GM23248 (cell line): Measurements from ENCODE around the gene SEC22C. TPM values are rescaled to one million over a fixed set of nuclear protein-coding genes. Genes with fewer than 3 reads are reported as not detected.
A peak's percentile ranks its signal among the peaks of the same experiment; 100 is the strongest.

Source experiments
- DNase-seq: peaks from one replicate; pipeline ENCODE4 v3.0.0-alpha.2; 2015
- H2AFZ ChIP-seq: fragments of 200-600 bp; sonication (generic); 2 replicates; pipeline ENCODE4 v1.6.1; 2016; ENCODE audit warnings: antibody characterized with exemption
- H3F3A ChIP-seq: fragments of 200-600 bp; sonication (generic); 2 replicates; pipeline ENCODE4 v1.6.1; 2016; ENCODE audit warnings: mild to moderate bottlenecking, antibody characterized with exemption, mixed run types; ENCODE audit not compliant: insufficient read depth
- H3K27ac ChIP-seq: fragments of 200-600 bp; sonication (generic); 2 replicates; pipeline ENCODE4 v1.5.1; 2016; ENCODE audit warnings: mild to moderate bottlenecking
- H3K27me3 ChIP-seq: fragments of 200-600 bp; sonication (generic); replicated peaks from 2 replicates; pipeline ENCODE4 v1.6.1; 2016; ENCODE audit warnings: mild to moderate bottlenecking; ENCODE audit not compliant: insufficient read depth
- H3K36me3 ChIP-seq: fragments of 200-600 bp; sonication (generic); 2 replicates; pipeline ENCODE4 v1.6.1; 2016; ENCODE audit warnings: low read depth, mild to moderate bottlenecking
- H3K4me1 ChIP-seq: fragments of 200-600 bp; sonication (generic); 2 replicates; pipeline ENCODE4 v1.6.1; 2016; ENCODE audit warnings: mild to moderate bottlenecking; ENCODE audit not compliant: insufficient read depth
- H3K4me2 ChIP-seq: fragments of 200-600 bp; sonication (generic); one replicate; pipeline ENCODE4 v1.6.1; 2016; ENCODE audit warnings: mild to moderate bottlenecking; ENCODE audit not compliant: unreplicated experiment
- H3K4me3 ChIP-seq: fragments of 200-600 bp; sonication (generic); 2 replicates; pipeline ENCODE4 v1.5.1; 2016; ENCODE audit warnings: mild to moderate bottlenecking
- H3K79me2 ChIP-seq: fragments of 200-600 bp; sonication (generic); 2 replicates; pipeline ENCODE4 v1.6.1; 2016; ENCODE audit warnings: mild to moderate bottlenecking; ENCODE audit not compliant: insufficient read depth
- H3K9ac ChIP-seq: fragments of 200-600 bp; sonication (generic); 2 replicates; pipeline ENCODE4 v1.6.1; 2016; ENCODE audit warnings: mild to moderate bottlenecking
- H3K9me2 ChIP-seq: fragments of 200-600 bp; sonication (generic); 2 replicates; pipeline ENCODE4 v1.6.1; 2016; ENCODE audit warnings: mixed run types, mild to moderate bottlenecking, moderate library complexity; ENCODE audit not compliant: insufficient read depth
- H3K9me3 ChIP-seq: fragments of 200-600 bp; sonication (generic); one replicate; pipeline ENCODE4 v1.6.1; 2017; ENCODE audit warnings: low read depth
- H4K20me1 ChIP-seq: fragments of 200-600 bp; sonication (generic); 2 replicates; pipeline ENCODE4 v1.6.0; 2016; ENCODE audit not compliant: insufficient read depth
- EZH2 ChIP-seq: fragments of 200-600 bp; sonication (generic); IDR thresholded peaks from 2 replicates; pipeline ENCODE4 v1.6.1; 2018; ENCODE audit warnings: antibody characterized with exemption, mild to moderate bottlenecking; ENCODE audit not compliant: insufficient read depth, poor library complexity, severe bottlenecking
- EZH2phosphoT487 ChIP-seq: fragments of 200-600 bp; sonication (generic); IDR thresholded peaks from 2 replicates; pipeline ENCODE4 v1.6.1; 2018; ENCODE audit warnings: antibody characterized with exemption, moderate library complexity, mild to moderate bottlenecking, low read depth; ENCODE audit not compliant: insufficient read depth
- WGBS, 2 experiments: methylation state at CpG; one replicate each; pipeline ENCODE4 v1.1.6; 2015 to 2017; ENCODE audit warnings: low lambda C conversion rate in 2 of 2, low coverage in 1 of 2; ENCODE audit errors: missing lambda C conversion rate in 2 of 2; 5-methylcytosine and 5-hydroxymethylcytosine counted together
- in situ Hi-C: fragments of 300-500 bp; cut with MboI; formaldehyde crosslinking; loops from 2 replicates; pipeline ENCODE4 v1.15.0; 2020
- polyA plus RNA-seq: library from polyadenylated mRNA; unstranded; fragments of >200 nt; fragmentation: Nextera tagmentation; extraction: Ambion mirVana; gene quantifications from 2 replicates; pipeline ENCODE4 v1.2.1, GENCODE V29; 2016
- total RNA-seq: library from RNA; depleted of rRNA; stranded (reverse); fragments of >200 nt; shearing (Covaris generic); gene quantifications from 2 replicates; pipeline ENCODE4 v1.2.3, GENCODE V29; 2014

Gene SEC22C
- total and polyA plus RNA-seq, 2 experiments from 2014 or later: 55.9 to 67.3 TPM

DNA sequence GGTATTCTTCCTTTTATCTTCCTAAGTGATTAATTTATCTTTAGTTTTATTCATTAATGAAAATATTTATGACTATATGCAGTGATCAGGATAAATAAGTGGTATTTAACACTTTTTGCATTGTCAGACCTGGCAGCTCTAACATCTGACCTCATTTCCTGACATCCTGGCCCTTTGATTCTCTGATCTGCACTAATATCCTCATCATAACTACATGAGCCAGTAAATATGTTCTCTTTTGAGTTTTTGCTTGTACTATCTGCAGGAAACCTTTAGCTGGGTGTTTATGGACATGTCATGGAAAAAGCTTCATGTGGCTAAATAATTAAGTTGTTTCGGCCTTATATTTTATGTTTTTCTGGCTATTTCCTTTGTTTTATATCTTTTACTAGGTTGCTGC, 29.2 kb upstream of the SEC22C start:
- H3K4me3 ChIP-seq: no peak overlapping the region
- no peak overlapping the region for H2AFZ ChIP-seq
- H3K27me3 ChIP-seq: no peaks in the 10 kb centered on the region
- peak; percentile 21 for DNase-seq
- H3F3A ChIP-seq: no peaks in the 10 kb centered on the region
- 0 out of 2 replicates have a peak overlapping the region, but pooled peaks have one; percentile 1 for H3K9ac ChIP-seq
- H3K4me2 ChIP-seq: no peak overlapping the region
- peaks cover 8% of the 10 kb centered on the region; the same call in 1 of the 2 replicates for H3K36me3 ChIP-seq
- 0 out of 2 replicates have a peak overlapping the region, but pooled peaks have one; percentile 4 for H3K27ac ChIP-seq
- peaks cover 14% of the 10 kb centered on the region for H3K4me1 ChIP-seq
- in situ Hi-C loops: no loop called here
- H4K20me1 ChIP-seq: no peaks in the 10 kb centered on the region; the same call in 1 of the 2 replicates
- WGBS, 2 experiments: 100% methylated on average over 1 of the region's 1 CpG
- peaks cover 100% of the 10 kb centered on the region for H3K79me2 ChIP-seq
- H3K9me3 ChIP-seq: no peaks in the 10 kb centered on the region
- TF ChIP-seq EZH2phosphoT487 (no peak), EZH2 (no peak)
- no peaks in the 10 kb centered on the region for H3K9me2 ChIP-seq

DNA sequence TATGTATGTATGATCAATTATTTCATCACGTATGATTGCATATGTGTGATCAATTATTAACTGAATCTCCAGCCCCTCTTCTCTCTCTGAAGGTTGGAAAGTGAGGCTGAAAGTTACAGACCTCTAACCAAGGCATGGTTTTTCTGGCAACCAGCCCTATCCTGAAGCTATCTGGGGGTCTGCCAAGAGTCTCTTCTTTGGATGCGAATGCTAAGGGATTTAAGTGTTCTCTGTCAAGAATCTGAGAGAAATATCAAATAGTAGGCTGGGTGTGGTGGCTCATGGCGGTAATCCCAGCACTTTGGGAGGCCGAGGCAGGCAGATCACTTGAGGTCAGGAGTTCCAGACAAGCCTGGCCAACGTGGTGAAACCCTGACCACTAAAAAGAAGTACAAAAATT, 26.8 kb upstream of the SEC22C start:
- in situ Hi-C loops: no loop called here
- 0 out of 2 replicates have a peak, but pooled peaks cover 5% of the 10 kb centered on the region for H3F3A ChIP-seq
- H3K4me3 ChIP-seq: no peak overlapping the region
- H3K27me3 ChIP-seq: no peaks in the 10 kb centered on the region
- H3K4me2 ChIP-seq: no peak overlapping the region
- no peak overlapping the region for H2AFZ ChIP-seq
- peaks cover 14% of the 10 kb centered on the region for H3K36me3 ChIP-seq
- peak; percentile 21 for DNase-seq
- no peaks in the 10 kb centered on the region for H3K9me3 ChIP-seq
- no peak for TF ChIP-seq EZH2phosphoT487
- peaks cover 27% of the 10 kb centered on the region for H3K4me1 ChIP-seq
- WGBS, 2 experiments: 35 to 44% methylated on average over 5 of the region's 5 CpGs
- H3K27ac ChIP-seq: no peak overlapping the region
- H3K9ac ChIP-seq: no peak overlapping the region
- H4K20me1 ChIP-seq: peaks cover 8% of the 10 kb centered on the region; the same call in 1 of the 2 replicates
- peaks cover 100% of the 10 kb centered on the region for H3K79me2 ChIP-seq
- no peaks in the 10 kb centered on the region for H3K9me2 ChIP-seq

- H3K4me2 ChIP-seq: no peak overlapping the region
Observed at GRCh38 chr3:42605546-42606173, 23.9 kb upstream of the SEC22C start.

GRCh38 chr3:42602961-42603360, 21.2 kb upstream of the SEC22C start:
- Histone ChIP-seq H3K4me1 (peaks cover 36% of the 10 kb centered on the region), H3K27me3 (no peaks in the 10 kb centered on the region), H3K9ac (no peak overlapping the region), H2AFZ (no peak overlapping the region), H3K4me2 (peak overlapping the region; percentile 86), H4K20me1 (peaks cover 20% of the 10 kb centered on the region; the same call in 1 of the 2 replicates), H3F3A (peaks cover 25% of the 10 kb centered on the region), H3K9me3 (no peaks in the 10 kb centered on the region), H3K4me3 (peak overlapping the region; percentile 96; the same call in 1 of the 2 replicates), H3K27ac (no peak overlapping the region), H3K9me2 (no peaks in the 10 kb centered on the region), H3K36me3 (peaks cover 11% of the 10 kb centered on the region), H3K79me2 (peaks cover 80% of the 10 kb centered on the region)
- WGBS, 2 experiments: 96 to 100% methylated on average over 1 of the region's 1 CpG
- TF ChIP-seq EZH2phosphoT487: no peak
- in situ Hi-C loops: no loop called here
- DNase-seq: no peak

More at GRCh38 chr3:42605546-42606173, 23.9 kb upstream of the SEC22C start:
- Histone ChIP-seq H3K4me3 (no peak overlapping the region), H2AFZ (no peak overlapping the region), H3K4me1 (peaks cover 37% of the 10 kb centered on the region), H3K9me3 (no peaks in the 10 kb centered on the region), H3K9me2 (no peaks in the 10 kb centered on the region), H3K27ac (no peak overlapping the region), H4K20me1 (peaks cover 20% of the 10 kb centered on the region; the same call in 1 of the 2 replicates), H3K79me2 (peaks cover 95% of the 10 kb centered on the region), H3F3A (peaks cover 19% of the 10 kb centered on the region), H3K9ac (no peak overlapping the region), H3K36me3 (peaks cover 14% of the 10 kb centered on the region), H3K27me3 (no peaks in the 10 kb centered on the region)
- 67 to 69% methylated on average over 5 of the region's 5 CpGs for WGBS, 2 experiments
- in situ Hi-C loops: no loop called here
- peak; percentile 41 for DNase-seq
- TF ChIP-seq EZH2: no peak
- TF ChIP-seq EZH2phosphoT487: no peak
